Measurements from ENCODE around the gene PLAU.
"Not testable (repeated sequence)": the region's sequence is repeated elsewhere in the genome, so short reads cannot be mapped to it uniquely, and the experiment has no call there.

PLAU gene

GRCh38 chr10:73887294-73888039 lies 23.5 kb upstream of the PLAU start:
- Mint-ChIP-seq H3K27me3 (no peaks in the 10 kb centered on the region), H3K4me1 (peaks cover 9% of the 10 kb centered on the region), H3K36me3 (no peaks in the 10 kb centered on the region), H3K4me3 (no peak overlapping the region), H3K27ac (no peak overlapping the region), H3K9me3 (no peaks in the 10 kb centered on the region)

GRCh38 chr10:73888514-73888913 lies 22.4 kb upstream of the PLAU start:
- H3K4me3 Mint-ChIP-seq = no peak overlapping the region
- H3K9me3 Mint-ChIP-seq = no peaks in the 10 kb centered on the region
- H3K36me3 Mint-ChIP-seq = no peaks in the 10 kb centered on the region
- H3K27ac Mint-ChIP-seq = no peak overlapping the region
- peaks cover 9% of the 10 kb centered on the region for H3K4me1 Mint-ChIP-seq
- no peaks in the 10 kb centered on the region for H3K27me3 Mint-ChIP-seq

- H3K36me3 Mint-ChIP-seq = no peaks in the 10 kb centered on the region
- no peaks in the 10 kb centered on the region for H3K27me3 Mint-ChIP-seq
- H3K4me3 Mint-ChIP-seq = no peak overlapping the region
- H3K4me1 Mint-ChIP-seq = peaks cover 10% of the 10 kb centered on the region
- H3K9me3 Mint-ChIP-seq = no peaks in the 10 kb centered on the region
- no peak overlapping the region for H3K27ac Mint-ChIP-seq
Measured at GRCh38 chr10:73889014-73889413, 21.9 kb upstream of the PLAU start.

- H3K27ac Mint-ChIP-seq, H3K36me3 Mint-ChIP-seq, H3K27me3 Mint-ChIP-seq, H3K9me3 Mint-ChIP-seq, H3K4me3 Mint-ChIP-seq: not testable (repeated sequence)
- H3K4me1 Mint-ChIP-seq = peaks cover 14% of the 10 kb centered on the region
Measured at GRCh38 chr10:73889416-73889815, 21.5 kb upstream of the PLAU start.

GRCh38 chr10:73890261-73890660 lies 20.7 kb upstream of the PLAU start:
- Mint-ChIP-seq H3K9me3 (no peaks in the 10 kb centered on the region), H3K4me1 (peaks cover 18% of the 10 kb centered on the region), H3K4me3 (no peak overlapping the region), H3K36me3 (no peaks in the 10 kb centered on the region), H3K27ac (no peak overlapping the region), H3K27me3 (no peaks in the 10 kb centered on the region)

- not testable (repeated sequence) for H3K9me3 Mint-ChIP-seq, H3K27ac Mint-ChIP-seq, H3K27me3 Mint-ChIP-seq, H3K36me3 Mint-ChIP-seq, H3K4me3 Mint-ChIP-seq
- H3K4me1 Mint-ChIP-seq = peaks cover 17% of the 10 kb centered on the region
Measured at GRCh38 chr10:73890830-73891229, 20.1 kb upstream of the PLAU start.

GRCh38 chr10:73891540-73891939 lies 19.4 kb upstream of the PLAU start:
- Mint-ChIP-seq H3K4me1 (peaks cover 10% of the 10 kb centered on the region), H3K27ac (no peak overlapping the region), H3K9me3 (no peaks in the 10 kb centered on the region)

GRCh38 chr10:73892310-73893030 lies 18.5 kb upstream of the PLAU start:
- Mint-ChIP-seq H3K27me3 (no peaks in the 10 kb centered on the region), H3K9me3 (no peaks in the 10 kb centered on the region), H3K27ac (no peak overlapping the region), H3K4me1 (peaks cover 9% of the 10 kb centered on the region), H3K4me3 (no peak overlapping the region), H3K36me3 (no peaks in the 10 kb centered on the region)

More at GRCh38 chr10:73891540-73891939, 19.4 kb upstream of the PLAU start:
- Mint-ChIP-seq H3K36me3 (no peaks in the 10 kb centered on the region), H3K27me3 (no peaks in the 10 kb centered on the region), H3K4me3 (no peak overlapping the region)

- H3K27ac Mint-ChIP-seq = no peak overlapping the region
- peaks cover 9% of the 10 kb centered on the region for H3K4me1 Mint-ChIP-seq
- no peaks in the 10 kb centered on the region for H3K9me3 Mint-ChIP-seq
- H3K4me3 Mint-ChIP-seq = no peak overlapping the region
- no peaks in the 10 kb centered on the region for H3K27me3 Mint-ChIP-seq
- no peaks in the 10 kb centered on the region for H3K36me3 Mint-ChIP-seq
Measured at GRCh38 chr10:73893426-73893825, 17.5 kb upstream of the PLAU start.

GRCh38 chr10:73894245-73894971 lies 16.5 kb upstream of the PLAU start:
- no peak overlapping the region for H3K4me3 Mint-ChIP-seq
- no peaks in the 10 kb centered on the region for H3K36me3 Mint-ChIP-seq
- no peak overlapping the region for H3K27ac Mint-ChIP-seq
- H3K27me3 Mint-ChIP-seq = no peaks in the 10 kb centered on the region
- H3K9me3 Mint-ChIP-seq = no peaks in the 10 kb centered on the region
- peaks cover 9% of the 10 kb centered on the region for H3K4me1 Mint-ChIP-seq

GRCh38 chr10:73895381-73895780 lies 15.6 kb upstream of the PLAU start:
- not testable (repeated sequence) for H3K27ac Mint-ChIP-seq, H3K4me3 Mint-ChIP-seq, H3K36me3 Mint-ChIP-seq, H3K4me1 Mint-ChIP-seq, H3K27me3 Mint-ChIP-seq, H3K9me3 Mint-ChIP-seq

GRCh38 chr10:73897693-73898092 lies 13.2 kb upstream of the PLAU start:
- Mint-ChIP-seq H3K4me1 (peaks cover 9% of the 10 kb centered on the region), H3K27ac (no peak overlapping the region), H3K36me3 (no peaks in the 10 kb centered on the region), H3K9me3 (no peaks in the 10 kb centered on the region), H3K27me3 (no peaks in the 10 kb centered on the region), H3K4me3 (no peak overlapping the region)

- Mint-ChIP-seq H3K4me1 (peaks cover 9% of the 10 kb centered on the region), H3K36me3 (no peaks in the 10 kb centered on the region), H3K4me3 (no peak overlapping the region), H3K27me3 (no peaks in the 10 kb centered on the region), H3K27ac (no peak overlapping the region), H3K9me3 (no peaks in the 10 kb centered on the region)
Measured at GRCh38 chr10:73898730-73899410, 12.1 kb upstream of the PLAU start.

- no peaks in the 10 kb centered on the region for H3K36me3 Mint-ChIP-seq
- H3K4me3 Mint-ChIP-seq = no peak overlapping the region
- H3K4me1 Mint-ChIP-seq = peaks cover 4% of the 10 kb centered on the region
- no peak overlapping the region for H3K27ac Mint-ChIP-seq
- no peaks in the 10 kb centered on the region for H3K9me3 Mint-ChIP-seq
- no peaks in the 10 kb centered on the region for H3K27me3 Mint-ChIP-seq
Measured at GRCh38 chr10:73899423-73899822, 11.5 kb upstream of the PLAU start.

GRCh38 chr10:73900064-73900463 lies 10.9 kb upstream of the PLAU start:
- Mint-ChIP-seq H3K4me3 (no peak overlapping the region), H3K27me3 (no peaks in the 10 kb centered on the region), H3K36me3 (no peaks in the 10 kb centered on the region), H3K27ac (no peak overlapping the region), H3K4me1 (no peaks in the 10 kb centered on the region), H3K9me3 (no peaks in the 10 kb centered on the region)

- peaks cover 3% of the 10 kb centered on the region for H3K27me3 Mint-ChIP-seq
- no peak overlapping the region for H3K27ac Mint-ChIP-seq
- no peak overlapping the region for H3K4me3 Mint-ChIP-seq
- no peaks in the 10 kb centered on the region for H3K36me3 Mint-ChIP-seq
- H3K9me3 Mint-ChIP-seq = no peaks in the 10 kb centered on the region
- no peaks in the 10 kb centered on the region for H3K4me1 Mint-ChIP-seq
Measured at GRCh38 chr10:73901261-73901660, 9.7 kb upstream of the PLAU start.
